HepG2 (cell line): ENCODE measurements around the gene MEGF11.

Source experiments
- EZH2 ChIP-seq: conservative IDR thresholded peaks from 2 replicates; pipeline ENCODE4 v1.6.1; 2012; ENCODE audit warnings: mild to moderate bottlenecking, low read depth, low read length, moderate library complexity
- MAX ChIP-seq: IDR thresholded peaks from 2 replicates; pipeline ENCODE4 v1.6.1; 2012; ENCODE audit warnings: inconsistent platforms
- RAD21 ChIP-seq: fragments of 450-650 bp; formaldehyde crosslinking; IDR thresholded peaks from 2 replicates; pipeline ENCODE4 v1.5.0; 2020; ENCODE audit warnings: mild to moderate bottlenecking
- RBM39 ChIP-seq: fragments of 200-400 bp; formaldehyde crosslinking; IDR thresholded peaks from one replicate; pipeline ENCODE4 v1.6.1; 2018; ENCODE audit warnings: antibody characterized with exemption, mild to moderate bottlenecking, low read depth, low read length; ENCODE audit not compliant: poor library complexity, severe bottlenecking
- SETDB1 ChIP-seq: sonication (generic); formaldehyde crosslinking; IDR thresholded peaks from 2 replicates; pipeline ENCODE4 v1.5.1; 2020; ENCODE audit warnings: missing genetic modification reagents, mild to moderate bottlenecking, borderline replicate concordance
- TBP ChIP-seq: sonication (generic); formaldehyde crosslinking; IDR thresholded peaks from 2 replicates; pipeline ENCODE4 v1.5.0; 2020; ENCODE audit warnings: missing genetic modification reagents
- USF2 ChIP-seq, 2 experiments: sonication (generic) in 1 of 2; formaldehyde crosslinking in 1 of 2; IDR thresholded peaks; 2 replicates each; pipeline versions ENCODE4 v1.5.1 to v1.6.1; 2011 to 2020; ENCODE audit warnings: borderline replicate concordance in 1 of 2, low read depth in 1 of 2, low read length in 1 of 2, mild to moderate bottlenecking in 1 of 2, missing genetic modification reagents in 1 of 2, moderate library complexity in 1 of 2
- ZNF276 ChIP-seq: sonication (generic); formaldehyde crosslinking; IDR thresholded peaks from 2 replicates; pipeline ENCODE4 v1.4.0; 2020; ENCODE audit warnings: mild to moderate bottlenecking, low read depth, missing genetic modification reagents
- ZNF383 ChIP-seq: sonication (generic); formaldehyde crosslinking; IDR thresholded peaks from 2 replicates; pipeline ENCODE4 v1.4.0; 2020; ENCODE audit warnings: missing genetic modification reagents, mild to moderate bottlenecking, borderline replicate concordance
- ZNF530 ChIP-seq: sonication (generic); formaldehyde crosslinking; IDR thresholded peaks from 2 replicates; pipeline ENCODE4 v1.5.0; 2020; ENCODE audit warnings: low read depth, mild to moderate bottlenecking, missing genetic modification reagents
- ZNF564 ChIP-seq: sonication (generic); formaldehyde crosslinking; IDR thresholded peaks from 2 replicates; pipeline ENCODE4 v1.8.1; 2023; ENCODE audit warnings: mild to moderate bottlenecking, missing genetic modification reagents
- TF ChIP-seq, protein P1 (sequence below): sonication (generic); formaldehyde crosslinking; IDR thresholded peaks from 2 replicates; pipeline ENCODE4 v1.5.0; 2020; ENCODE audit warnings: mild to moderate bottlenecking, missing genetic modification reagents, moderate library complexity

- no peak for TF ChIP-seq MAX
- no peak for TF ChIP-seq ZNF564 (CRISPR knock-in tag)
- no peak for TF ChIP-seq TBP (CRISPR knock-in tag)
- TF ChIP-seq ZNF530 (CRISPR knock-in tag) = no peak
- TF ChIP-seq EZH2 = no peak
- TF ChIP-seq ZNF276 = no peak
- TF ChIP-seq, protein P1, sequence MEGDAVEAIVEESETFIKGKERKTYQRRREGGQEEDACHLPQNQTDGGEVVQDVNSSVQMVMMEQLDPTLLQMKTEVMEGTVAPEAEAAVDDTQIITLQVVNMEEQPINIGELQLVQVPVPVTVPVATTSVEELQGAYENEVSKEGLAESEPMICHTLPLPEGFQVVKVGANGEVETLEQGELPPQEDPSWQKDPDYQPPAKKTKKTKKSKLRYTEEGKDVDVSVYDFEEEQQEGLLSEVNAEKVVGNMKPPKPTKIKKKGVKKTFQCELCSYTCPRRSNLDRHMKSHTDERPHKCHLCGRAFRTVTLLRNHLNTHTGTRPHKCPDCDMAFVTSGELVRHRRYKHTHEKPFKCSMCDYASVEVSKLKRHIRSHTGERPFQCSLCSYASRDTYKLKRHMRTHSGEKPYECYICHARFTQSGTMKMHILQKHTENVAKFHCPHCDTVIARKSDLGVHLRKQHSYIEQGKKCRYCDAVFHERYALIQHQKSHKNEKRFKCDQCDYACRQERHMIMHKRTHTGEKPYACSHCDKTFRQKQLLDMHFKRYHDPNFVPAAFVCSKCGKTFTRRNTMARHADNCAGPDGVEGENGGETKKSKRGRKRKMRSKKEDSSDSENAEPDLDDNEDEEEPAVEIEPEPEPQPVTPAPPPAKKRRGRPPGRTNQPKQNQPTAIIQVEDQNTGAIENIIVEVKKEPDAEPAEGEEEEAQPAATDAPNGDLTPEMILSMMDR (CRISPR knock-in tag) = no peak
- no peak for TF ChIP-seq USF2 (IDR thresholded peaks at IDR 0.05; ENCODE audit: low read depth, low read length)
- no peak for TF ChIP-seq USF2 (CRISPR knock-in tag; IDR thresholded peaks at IDR 0.05; ENCODE audit: borderline replicate concordance)
- TF ChIP-seq ZNF383 = no peak
- no peak for TF ChIP-seq RBM39
- TF ChIP-seq SETDB1 = no peak
- no peak for TF ChIP-seq RAD21 (CRISPR knock-in tag)
Measured at GRCh38 chr15:66231394-66232266, 21.9 kb downstream of the MEGF11 start.
